Nucleus accumbens (tissue), 56 donors: ENCODE measurements around the gene FAM20C.
A peak's percentile ranks its signal among the peaks of the same experiment; 100 is the strongest.

Source experiments
- DNase-seq, 56 donors: peaks; one replicate each; lab custom pipeline; 2025; lab: John Stamatoyannopoulos, UW

FAM20C gene

GRCh38 chr7:219581-220150 lies 27.3 kb downstream of the FAM20C start:
- peak in 48 of 56 donors; percentile 10 to 83 (median 49) for DNase-seq

- DNase-seq: no peak
Observed at GRCh38 chr7:220151-220841, 27.9 kb downstream of the FAM20C start.

- no peak for DNase-seq
Observed at GRCh38 chr7:221978-222715, 29.8 kb downstream of the FAM20C start.

GRCh38 chr7:222716-223041 lies 30.3 kb downstream of the FAM20C start:
- DNase-seq: peak in 3 of 56 donors; percentile 14 to 38 (median 25)

GRCh38 chr7:223118-223800 lies 30.9 kb downstream of the FAM20C start:
- DNase-seq: no peak

GRCh38 chr7:223861-224260 lies 31.5 kb downstream of the FAM20C start:
- no peak for DNase-seq

GRCh38 chr7:226281-226895 lies 34.0 kb downstream of the FAM20C start:
- DNase-seq: no peak

- DNase-seq: no peak
Observed at GRCh38 chr7:227926-228325, 35.6 kb downstream of the FAM20C start.

GRCh38 chr7:228610-229009 lies 36.2 kb downstream of the FAM20C start:
- no peak for DNase-seq

- no peak for DNase-seq
Observed at GRCh38 chr7:229184-229964, 37.0 kb downstream of the FAM20C start.

- DNase-seq: no peak
Observed at GRCh38 chr7:230274-230673, 37.9 kb downstream of the FAM20C start.

GRCh38 chr7:231030-231857 lies 38.9 kb downstream of the FAM20C start:
- DNase-seq: no peak

- no peak for DNase-seq
Observed at GRCh38 chr7:231858-232246, 39.5 kb downstream of the FAM20C start.

- DNase-seq: no peak
Observed at GRCh38 chr7:232410-233248, 40.3 kb downstream of the FAM20C start.

- no peak for DNase-seq
Observed at GRCh38 chr7:233249-234035, 41.1 kb downstream of the FAM20C start.

GRCh38 chr7:234051-234707 lies 41.8 kb downstream of the FAM20C start:
- no peak for DNase-seq
